K562 (cell line): ENCODE measurements around the gene TMA7B. TPM values are rescaled to one million over a fixed set of nuclear protein-coding genes. Genes with fewer than 3 reads are reported as not detected.

Source experiments
- CHCHD3 ChIP-seq: fragments of 250-450 bp; sonication (Bioruptor Pico); IDR thresholded peaks from 2 replicates; pipeline ENCODE4 v2.1.2; 2022; ENCODE audit warnings: mild to moderate bottlenecking
- CREB3L1 ChIP-seq: fragments of 450-650 bp; IDR thresholded peaks from 2 replicates; pipeline ENCODE4 v1.6.1; 2014; ENCODE audit warnings: low read depth, mild to moderate bottlenecking, moderate library complexity, borderline replicate concordance
- JUND ChIP-seq, 2 experiments: IDR thresholded peaks; 2 replicates in 1 of 2; 3 replicates in 1 of 2; pipeline ENCODE4 v1.6.1; 2011; ENCODE audit warnings: borderline replicate concordance in 2 of 2, low read depth in 2 of 2, low read length in 2 of 2, improper control_type of control experiment in 1 of 2, missing biosample characterization in 1 of 2, missing genetic modification characterization in 1 of 2, missing genetic modification reagents in 1 of 2
- MCM2 ChIP-seq: fragments of 450-650 bp; IDR thresholded peaks from 2 replicates; pipeline ENCODE4 v1.6.1; 2017; ENCODE audit warnings: low read depth, mild to moderate bottlenecking
- MCM5 ChIP-seq: fragments of 450-650 bp; IDR thresholded peaks from 2 replicates; pipeline ENCODE4 v1.6.1; 2016; ENCODE audit warnings: low read depth
- PURB ChIP-seq: sonication (generic); formaldehyde crosslinking; IDR thresholded peaks from 2 replicates; pipeline ENCODE4 v1.9.0; 2021; ENCODE audit warnings: low read depth, mild to moderate bottlenecking, missing genetic modification reagents
- SFPQ ChIP-seq: fragments of 200-400 bp; formaldehyde crosslinking; IDR thresholded peaks from 2 replicates; pipeline ENCODE4 v1.6.1; 2017; ENCODE audit warnings: mild to moderate bottlenecking, low read depth, low read length, moderate library complexity
- ZBTB5 ChIP-seq: fragments of 450-650 bp; IDR thresholded peaks from 2 replicates; pipeline ENCODE4 v1.6.1; 2017; ENCODE audit warnings: antibody characterized with exemption
- ZNF318 ChIP-seq, 2 experiments: fragments of 450-650 bp; IDR thresholded peaks; 2 replicates each; pipeline ENCODE4 v1.6.1; 2016; ENCODE audit warnings: mild to moderate bottlenecking in 2 of 2, borderline replicate concordance in 1 of 2, low read depth in 1 of 2, moderate library complexity in 1 of 2
- polyA plus RNA-seq, 8 experiments: library from polyadenylated mRNA; depleted of rRNA in 4 of 8; stranded (reverse) in 5 of 8; unstranded in 3 of 8; fragments of >200 nt; fragmentation: Nextera tagmentation in 2 of 8; fragmentation: Illumina TruSeq in 1 of 8; extraction: Ambion mirVana in 2 of 8; extraction: Trizol in 1 of 8; gene quantifications; 2 replicates each; pipeline versions ENCODE4 v1.2.1 to v1.2.3, GENCODE V29; 2011 to 2014; ENCODE audit warnings: inconsistent platforms in 1 of 8, missing spikeins in 1 of 8
- total RNA-seq, 7 experiments: library from RNA; depleted of rRNA in 6 of 7; stranded (reverse); fragments of >200 nt in 6 of 7; fragmentation: Illumina TruSeq in 2 of 7; extraction: Trizol in 2 of 7; gene quantifications; 2 replicates each; pipeline versions ENCODE4 v1.2.1 to v1.2.3, GENCODE V29; 2011 to 2021; ENCODE audit warnings: low replicate concordance in 1 of 7

TMA7B gene
- total and polyA plus RNA-seq, 9 of the 15 experiments (the other 6 are each of a cell fraction or from before 2014, with no cell fraction given): 5.6 to 14.2 (median 11.8) TPM

GRCh38 chr22:39965748-39966147, 5.6 kb downstream of the TMA7B start (continued):
- TF ChIP-seq SFPQ (no peak), MCM5 (no peak), PURB (no peak), CREB3L1 (no peak), MCM2 (no peak), ZBTB5 (no peak), ZNF318 (IDR thresholded peaks at IDR 0.05; ENCODE audit: borderline replicate concordance in 1 of 2, low read depth in 1 of 2) (no peak), JUND (IDR thresholded peaks at IDR 0.05; ENCODE audit: borderline replicate concordance, low read depth, low read length) (peak; percentile 98), JUND (tag; IDR thresholded peaks at IDR 0.05; ENCODE audit: borderline replicate concordance, low read depth, low read length) (peak; percentile 97; the same call in 2 of the 3 replicates), CHCHD3 (CRISPR knock-in tag) (no peak)
